HepG2 (cell line): ENCODE measurements around the gene EXOC7. TPM values are rescaled to one million over a fixed set of nuclear protein-coding genes. Genes with fewer than 3 reads are reported as not detected.

ENCODE experiments used
- BCL3 ChIP-seq: sonication (generic); formaldehyde crosslinking; IDR thresholded peaks from 2 replicates; pipeline ENCODE4 v1.5.1; 2020; ENCODE audit warnings: mild to moderate bottlenecking, missing genetic modification reagents, moderate library complexity
- CCAR2 ChIP-seq: fragments of 200-400 bp; formaldehyde crosslinking; optimal IDR thresholded peaks from 2 replicates; pipeline ENCODE3; 2018; ENCODE audit warnings: low read depth, mild to moderate bottlenecking, low read length, moderate library complexity
- CSRNP1 ChIP-seq: sonication (generic); formaldehyde crosslinking; IDR thresholded peaks from 2 replicates; pipeline ENCODE4 v1.8.1; 2023; ENCODE audit warnings: mild to moderate bottlenecking, missing genetic modification reagents
- EEA1 ChIP-seq: sonication (generic); formaldehyde crosslinking; IDR thresholded peaks from 2 replicates; pipeline ENCODE4 v1.5.1; 2020; ENCODE audit warnings: mild to moderate bottlenecking, missing genetic modification reagents, borderline replicate concordance
- FOXJ3 ChIP-seq: sonication (generic); formaldehyde crosslinking; IDR thresholded peaks from 2 replicates; pipeline ENCODE4 v1.4.0; 2020; ENCODE audit warnings: missing genetic modification reagents, mild to moderate bottlenecking, borderline replicate concordance
- GATAD2A ChIP-seq: IDR thresholded peaks from 2 replicates; pipeline ENCODE4 v1.6.1; 2016
- LBX2 ChIP-seq: sonication (generic); formaldehyde crosslinking; IDR thresholded peaks from 2 replicates; pipeline ENCODE4 v1.5.0; 2020; ENCODE audit warnings: missing genetic modification reagents, mild to moderate bottlenecking, borderline replicate concordance
- NFYB ChIP-seq: sonication (generic); formaldehyde crosslinking; IDR thresholded peaks from 2 replicates; pipeline ENCODE4 v1.4.0; 2020; ENCODE audit warnings: missing genetic modification reagents
- PBX2 ChIP-seq: IDR thresholded peaks from 2 replicates; pipeline ENCODE4 v1.6.1; 2016; ENCODE audit warnings: control low read depth
- RFX1 ChIP-seq: fragments of 450-650 bp; IDR thresholded peaks from 2 replicates; pipeline ENCODE4 v1.6.1; 2017
- RFX5 ChIP-seq: IDR thresholded peaks from 2 replicates; pipeline ENCODE4 v1.6.1; 2011; ENCODE audit warnings: low read depth, low read length, improper control_type of control experiment
- SALL1 ChIP-seq: sonication (generic); formaldehyde crosslinking; IDR thresholded peaks from 2 replicates; pipeline ENCODE4 v1.8.0; 2022; ENCODE audit warnings: mild to moderate bottlenecking, missing genetic modification reagents
- SMAD9 ChIP-seq: sonication (generic); formaldehyde crosslinking; IDR thresholded peaks from 2 replicates; pipeline ENCODE4 v1.5.1; 2020; ENCODE audit warnings: mild to moderate bottlenecking, missing genetic modification reagents
- TBL1XR1 ChIP-seq: fragments of 150-350 bp; IDR thresholded peaks from 2 replicates; pipeline ENCODE4 v1.6.1; 2014; ENCODE audit warnings: borderline replicate concordance, low read length; ENCODE audit not compliant: partially characterized antibody
- ZFY ChIP-seq: sonication (generic); formaldehyde crosslinking; IDR thresholded peaks from 2 replicates; pipeline ENCODE4 v1.4.0; 2020; ENCODE audit warnings: missing genetic modification reagents
- ZGPAT ChIP-seq: IDR thresholded peaks from 2 replicates; pipeline ENCODE4 v1.6.1; 2016; ENCODE audit warnings: mild to moderate bottlenecking
- ZMAT3 ChIP-seq: sonication (generic); formaldehyde crosslinking; conservative IDR thresholded peaks from 2 replicates; pipeline ENCODE4 v1.7.0; 2021; ENCODE audit warnings: missing genetic modification reagents
- ZNF296 ChIP-seq: sonication (generic); formaldehyde crosslinking; conservative IDR thresholded peaks from 2 replicates; pipeline ENCODE4 v1.5.0; 2020; ENCODE audit warnings: mild to moderate bottlenecking, missing genetic modification reagents
- ZNF546 ChIP-seq: sonication (generic); formaldehyde crosslinking; conservative IDR thresholded peaks from 2 replicates; pipeline ENCODE4 v1.8.1; 2023; ENCODE audit warnings: mild to moderate bottlenecking, missing genetic modification reagents
- ZNF557 ChIP-seq: sonication (generic); formaldehyde crosslinking; IDR thresholded peaks from 2 replicates; pipeline ENCODE4 v1.4.0; 2020; ENCODE audit warnings: missing genetic modification reagents
- ZNF567 ChIP-seq: sonication (generic); formaldehyde crosslinking; IDR thresholded peaks from 2 replicates; pipeline ENCODE4 v1.8.1; 2023; ENCODE audit warnings: mild to moderate bottlenecking, missing genetic modification reagents, borderline replicate concordance
- ZNF629 ChIP-seq: sonication (generic); formaldehyde crosslinking; conservative IDR thresholded peaks from 2 replicates; pipeline ENCODE4 v1.5.0; 2020; ENCODE audit warnings: missing genetic modification reagents
- polyA plus RNA-seq, 8 experiments: library from polyadenylated mRNA; depleted of rRNA in 3 of 8; stranded (reverse) in 7 of 8; unstranded in 1 of 8; fragments of >200 nt; fragmentation: Illumina TruSeq in 4 of 8; extraction: Trizol in 4 of 8; gene quantifications; 2 replicates each; pipeline versions ENCODE4 v1.2.1 to v1.2.3, GENCODE V29; 2011 to 2016; ENCODE audit warnings: low read depth in 4 of 8, missing spikeins in 1 of 8, mixed read lengths in 1 of 8; ENCODE audit not compliant: insufficient read depth in 1 of 8
- total RNA-seq, 5 experiments: library from RNA; depleted of rRNA; stranded (reverse); fragments of >200 nt; fragmentation: Illumina TruSeq; extraction: Trizol; gene quantifications; 2 replicates each; pipeline ENCODE4 v1.2.3, GENCODE V29; 2016; ENCODE audit warnings: low read depth in 1 of 5

Gene EXOC7
- total and polyA plus RNA-seq, 2 of the 13 experiments (the other 11 are each of a cell fraction or from before 2014, with no cell fraction given), result 86.9 to 116 TPM

GRCh38 chr17:76141212-76142038 is 37.8 kb upstream of the EXOC7 start, which contains the start of gene FOXJ1 (continued):
- TF ChIP-seq ZNF546, result peak; percentile 75; the same call in 1 of the 2 replicates
- no peak for TF ChIP-seq ZNF629 (CRISPR knock-in tag)
- peak; percentile 52; the same call in 1 of the 2 replicates for TF ChIP-seq FOXJ3 (CRISPR knock-in tag)
- 0 out of 2 replicates have a peak, but pooled peaks have one; percentile 56 for TF ChIP-seq ZGPAT (CRISPR knock-in tag)
- TF ChIP-seq NFYB (CRISPR knock-in tag), result peak; percentile 91
- TF ChIP-seq ZNF557 (CRISPR knock-in tag), result 0 out of 2 replicates have a peak, but pooled peaks have one; percentile 22
- TF ChIP-seq BCL3 (CRISPR knock-in tag), result peak; percentile 69
- peak; percentile 31; the same call in 1 of the 2 replicates for TF ChIP-seq ZFY (CRISPR knock-in tag)
- peak; percentile 90 for TF ChIP-seq ZNF567
- peak; percentile 32; the same call in 1 of the 2 replicates for TF ChIP-seq CSRNP1 (CRISPR knock-in tag)
- 0 out of 2 replicates have a peak, but pooled peaks have one; percentile 54 for TF ChIP-seq SMAD9
- peak; percentile 57; the same call in 1 of the 2 replicates for TF ChIP-seq ZMAT3
- TF ChIP-seq RFX5, result no peak
- TF ChIP-seq EEA1, result 0 out of 2 replicates have a peak, but pooled peaks have one; percentile 64
- TF ChIP-seq GATAD2A (CRISPR knock-in tag), result peak; percentile 36; the same call in 1 of the 2 replicates
- TF ChIP-seq SALL1, result peak; percentile 38; the same call in 1 of the 2 replicates
- TF ChIP-seq TBL1XR1, result peak; percentile 54
- TF ChIP-seq LBX2, result no peak
- TF ChIP-seq PBX2, result 0 out of 2 replicates have a peak, but pooled peaks have one; percentile 11
- TF ChIP-seq ZNF296 (CRISPR knock-in tag), result no peak
- peak; percentile 99 for TF ChIP-seq RFX1
- no peak for TF ChIP-seq CCAR2
